Measurements from ENCODE around the gene GRK1. TPM values are rescaled to one million over a fixed set of nuclear protein-coding genes. Genes with fewer than 3 reads are reported as not detected.
A peak's percentile ranks its signal among the peaks of the same experiment; 100 is the strongest.
"Not testable (repeated sequence)": the region's sequence is repeated elsewhere in the genome, so short reads cannot be mapped to it uniquely, and the experiment has no call there.

Gene GRK1
- not detected for total RNA-seq

DNA sequence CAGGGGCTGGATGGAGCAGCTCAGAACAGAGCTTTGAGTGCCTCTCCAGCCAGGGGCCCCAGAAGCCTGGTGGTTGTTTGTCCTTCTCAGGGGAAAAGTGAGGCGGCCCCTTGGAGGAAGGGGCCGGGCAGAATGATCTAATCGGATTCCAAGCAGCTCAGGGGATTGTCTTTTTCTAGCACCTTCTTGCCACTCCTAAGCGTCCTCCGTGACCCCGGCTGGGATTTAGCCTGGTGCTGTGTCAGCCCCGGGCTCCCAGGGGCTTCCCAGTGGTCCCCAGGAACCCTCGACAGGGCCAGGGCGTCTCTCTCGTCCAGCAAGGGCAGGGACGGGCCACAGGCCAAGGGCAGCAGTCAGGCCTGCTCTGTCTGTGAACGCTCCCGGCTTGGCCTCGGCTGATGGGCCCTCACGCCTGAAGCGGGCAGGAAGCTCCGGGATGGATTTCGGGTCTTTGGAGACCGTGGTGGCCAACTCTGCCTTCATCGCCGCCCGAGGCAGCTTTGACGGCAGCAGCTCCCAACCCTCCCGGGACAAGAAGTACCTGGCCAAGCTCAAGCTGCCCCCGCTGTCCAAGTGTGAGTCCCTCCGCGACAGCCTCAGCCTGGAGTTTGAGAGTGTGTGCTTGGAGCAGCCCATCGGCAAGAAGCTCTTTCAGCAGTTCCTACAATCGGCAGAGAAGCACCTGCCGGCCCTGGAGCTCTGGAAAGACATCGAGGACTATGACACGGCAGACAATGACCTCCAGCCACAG is at the start of gene GRK1:
Gene GRK1 (plus strand): TSS at position 269 of the 751 bp plus-strand sequence. CDS start 168 bp downstream, at position 437.
- no peak for DNase-seq

- no peak for DNase-seq
These were observed 49.1 kb upstream of the GRK1 start for GRCh38 chr13:113617961-113618360.

- DNase-seq = no peak
These were observed 48.6 kb upstream of the GRK1 start for GRCh38 chr13:113618455-113618854.

- no peak for DNase-seq
These were observed 46.8 kb upstream of the GRK1 start for GRCh38 chr13:113620036-113620796.

- no peak for DNase-seq
These were observed 46.0 kb upstream of the GRK1 start for GRCh38 chr13:113621046-113621445.

DNA sequence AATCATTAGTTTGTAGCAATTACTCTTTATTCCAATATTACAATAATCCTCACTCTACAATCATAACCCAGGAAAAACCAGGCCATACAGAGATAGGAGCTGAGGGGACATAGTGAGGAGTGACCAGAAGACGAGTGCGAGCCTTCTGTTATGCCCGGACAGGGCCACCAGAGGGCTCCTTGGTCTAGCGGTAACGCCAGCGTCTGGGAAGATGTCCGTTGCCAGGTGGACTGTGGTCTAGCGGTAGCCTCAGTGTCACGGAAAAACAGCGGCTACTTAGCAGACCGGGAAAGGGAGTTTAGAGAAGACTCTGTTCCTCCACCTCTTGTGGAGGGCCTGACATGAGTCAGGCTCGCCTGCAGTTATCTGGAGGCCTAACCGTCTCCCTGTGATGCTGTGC is 45.5 kb upstream of the GRK1 start:
- DNase-seq = not testable (repeated sequence)

GRCh38 chr13:113621986-113622550 is 45.0 kb upstream of the GRK1 start:
- not testable (repeated sequence) for DNase-seq

GRCh38 chr13:113622791-113623490 is 44.1 kb upstream of the GRK1 start:
- no peak for DNase-seq

DNA sequence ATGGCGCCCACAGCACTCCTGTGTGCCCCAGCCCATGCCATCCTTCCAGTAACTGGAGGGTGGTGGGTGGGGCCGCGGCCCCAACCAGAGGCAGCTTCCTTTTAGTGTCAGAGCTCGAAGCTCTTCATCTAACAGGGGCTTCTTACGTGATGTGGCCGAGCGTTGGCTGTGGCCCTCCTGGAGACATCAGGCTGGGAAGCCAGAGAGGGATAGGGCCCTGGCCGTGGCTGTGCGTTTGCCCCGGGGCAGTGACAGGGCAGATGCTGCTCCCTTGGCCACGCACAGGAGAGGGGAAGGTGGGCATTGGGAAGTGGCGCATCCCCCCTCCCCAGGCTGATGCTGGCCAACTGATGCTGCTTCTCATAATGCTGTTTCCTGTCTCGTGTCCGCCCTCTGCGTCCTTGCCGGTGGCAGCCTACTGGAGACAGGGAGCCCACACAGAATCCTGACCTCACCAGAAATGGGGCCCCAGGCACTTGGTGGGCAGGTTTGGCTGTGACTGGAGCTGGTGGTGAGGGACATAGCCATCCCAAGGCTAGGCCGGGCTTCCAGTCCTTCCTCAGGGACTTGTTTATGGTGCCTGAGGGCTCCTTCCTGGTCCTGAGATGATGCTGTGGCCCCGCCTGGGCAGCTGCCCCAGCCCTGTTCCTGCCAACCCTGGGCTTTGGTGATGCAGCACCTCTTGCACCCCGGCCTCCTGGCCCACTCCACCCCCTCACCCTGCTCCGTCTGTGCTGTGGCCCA is 43.4 kb upstream of the GRK1 start:
- DNase-seq = no peak

- DNase-seq = peak; percentile 16
These were observed 42.8 kb upstream of the GRK1 start for GRCh38 chr13:113624235-113624587.

- DNase-seq = peak; percentile 15
These were observed 42.2 kb upstream of the GRK1 start for GRCh38 chr13:113624640-113625304.

DNA sequence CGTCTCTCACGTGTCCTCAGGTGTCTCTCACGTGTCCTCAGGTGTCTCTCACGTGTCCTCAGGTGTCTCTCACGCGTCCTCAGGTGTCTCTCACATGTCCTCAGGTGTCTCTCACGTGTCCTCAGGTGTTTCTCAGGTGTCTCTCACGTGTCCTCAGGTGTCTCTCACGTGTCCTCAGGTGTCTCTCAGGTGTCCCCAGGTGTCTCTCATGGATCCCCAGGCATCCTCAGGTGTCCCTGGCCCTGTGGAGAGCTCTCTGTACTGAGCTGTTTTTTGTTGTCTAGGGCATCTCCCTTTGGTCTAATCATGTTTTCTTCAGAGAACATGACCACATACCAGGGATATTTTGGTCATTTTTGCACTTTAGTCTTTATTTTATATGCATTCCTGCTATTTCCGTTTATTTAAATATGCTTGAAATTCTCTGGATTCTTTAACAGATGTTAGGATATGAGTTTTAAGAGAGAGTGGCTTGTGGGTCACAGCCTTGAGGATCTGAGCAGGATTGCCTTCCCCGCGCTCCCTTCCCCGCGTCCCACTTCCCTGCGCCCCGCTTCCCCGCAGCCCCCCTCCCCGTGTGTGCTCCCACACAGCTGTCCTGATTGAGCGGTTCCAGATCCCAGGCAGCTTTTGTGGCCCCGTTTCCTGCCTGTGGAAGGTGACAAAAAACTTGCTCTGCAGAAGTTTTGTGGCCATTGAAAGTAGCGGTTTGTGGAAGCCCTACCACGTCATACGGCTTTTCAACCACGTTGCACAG is 40.9 kb upstream of the GRK1 start:
- DNase-seq = no peak

DNA sequence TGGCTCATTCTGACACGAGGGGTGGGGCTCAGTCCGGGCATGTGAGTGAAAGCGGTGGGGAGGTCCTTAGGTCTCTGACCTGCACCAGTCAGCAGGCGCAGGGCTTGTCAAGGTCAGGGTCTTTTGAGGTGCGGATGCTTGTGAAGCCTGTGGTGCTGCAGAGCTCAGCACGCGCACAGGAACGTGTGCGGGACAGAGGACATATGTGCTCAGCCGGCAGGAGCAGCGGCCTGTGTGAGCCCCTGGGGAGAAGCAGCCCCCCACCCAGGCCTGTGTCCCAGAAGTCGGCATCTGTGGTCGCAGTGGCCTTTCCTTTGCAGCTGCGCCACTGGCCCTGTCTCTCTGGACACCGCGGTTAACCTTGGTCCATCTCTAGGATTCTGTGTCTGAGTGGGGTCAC is 39.9 kb upstream of the GRK1 start:
- DNase-seq = no peak

DNA sequence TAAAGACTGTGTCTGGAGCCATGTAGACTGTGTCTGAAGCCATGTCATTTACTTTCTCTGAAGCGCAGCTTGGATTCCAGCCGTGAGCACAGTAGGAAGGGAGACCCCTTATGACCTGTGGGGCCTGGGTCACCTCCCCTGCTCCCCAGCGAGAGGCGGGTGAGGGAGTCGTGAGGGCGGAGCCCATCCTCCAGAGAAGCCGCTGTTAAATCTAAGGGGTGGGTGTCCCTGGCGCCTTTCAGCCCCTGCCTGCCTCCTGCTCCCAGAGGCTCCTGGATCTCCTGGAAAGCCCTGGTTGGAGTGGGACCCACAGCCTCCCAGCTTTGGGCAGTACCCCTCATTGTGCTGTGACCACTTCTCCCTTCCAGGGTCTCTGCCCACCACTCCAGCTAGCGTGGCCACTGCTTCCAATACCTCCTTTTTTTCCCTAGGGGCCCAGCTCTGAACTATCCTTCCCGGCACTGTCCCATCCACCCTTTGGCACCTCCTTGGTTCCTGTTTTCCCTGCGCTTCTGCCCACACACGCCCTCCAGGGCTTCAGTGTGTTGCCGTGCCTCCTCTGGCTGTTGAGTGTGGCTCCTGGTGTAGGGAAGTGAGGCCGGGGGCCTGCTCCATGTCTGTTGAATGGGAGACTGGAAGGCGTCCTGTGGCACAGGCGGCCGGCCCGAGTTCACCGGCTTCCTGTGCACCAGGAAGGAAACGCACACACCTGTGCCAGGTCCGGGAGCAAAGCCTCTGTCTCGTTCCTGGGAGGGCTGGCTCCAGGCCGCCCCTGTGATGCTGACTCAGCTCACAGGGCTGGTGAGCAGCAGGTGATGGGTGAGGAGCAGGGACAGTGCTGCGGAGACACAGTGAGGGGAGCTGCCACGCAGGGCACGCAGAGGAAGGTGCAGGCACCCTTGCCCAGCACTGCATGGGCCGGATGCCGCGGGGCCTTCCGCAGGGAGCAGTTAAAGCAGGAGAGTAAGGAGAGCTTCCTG is 38.4 kb upstream of the GRK1 start:
- no peak for DNase-seq

DNA sequence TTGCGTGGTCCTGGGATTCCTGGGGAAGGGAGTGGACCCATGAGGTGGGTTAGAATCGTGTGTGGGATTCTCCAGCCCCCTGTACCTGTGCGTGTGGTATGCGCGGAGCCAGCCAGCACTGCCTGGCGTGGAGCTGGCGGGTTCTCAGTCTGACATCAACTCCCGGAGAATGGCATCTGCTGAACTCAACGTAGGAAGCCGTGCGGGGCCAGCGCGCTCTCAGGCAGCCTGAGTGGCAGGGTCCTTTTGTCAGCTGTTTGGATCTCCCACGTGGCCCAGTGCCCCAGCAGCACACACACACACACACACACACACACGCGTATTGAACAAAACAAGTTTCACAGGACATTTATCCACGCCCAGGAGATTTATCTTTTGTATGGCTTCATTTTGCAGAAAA is 37.2 kb upstream of the GRK1 start:
- DNase-seq = no peak

- DNase-seq = no peak
These were observed 36.7 kb upstream of the GRK1 start for GRCh38 chr13:113630296-113630695.

GRCh38 chr13:113630804-113631203 is 36.2 kb upstream of the GRK1 start:
- no peak for DNase-seq

- no peak for DNase-seq
These were observed 35.5 kb upstream of the GRK1 start for GRCh38 chr13:113631341-113632095.

Data from skin of body (tissue), 2 donors.